H9 (cell line): ENCODE measurements around the gene SRC. TPM values are rescaled to one million over a fixed set of nuclear protein-coding genes. Genes with fewer than 3 reads are reported as not detected.
"Not testable (repeated sequence)": the region's sequence is repeated elsewhere in the genome, so short reads cannot be mapped to it uniquely, and the experiment has no call there.

Experiments
- DNase-seq: peaks from one replicate; pipeline ENCODE4 v3.0.0-alpha.2; 2017
- H2AFZ ChIP-seq: one replicate; pipeline ENCODE4 v1.6.1; 2013; ENCODE audit warnings: mild to moderate bottlenecking, low read length, control low read depth, moderate library complexity
- H2AK5ac ChIP-seq: 2 replicates; pipeline ENCODE4 v1.6.1; 2013; ENCODE audit warnings: low read length, control low read depth, mixed read lengths; ENCODE audit not compliant: insufficient read length
- H2BK120ac ChIP-seq: one replicate; pipeline ENCODE4 v1.6.1; 2013; ENCODE audit warnings: low read depth, mild to moderate bottlenecking, low read length, control low read depth, inconsistent platforms; ENCODE audit not compliant: poor library complexity, severe bottlenecking
- H2BK12ac ChIP-seq: 2 replicates; pipeline ENCODE4 v1.6.1; 2013; ENCODE audit warnings: low read length, control low read depth, mixed read lengths, low read depth; ENCODE audit not compliant: insufficient read length
- H2BK15ac ChIP-seq: 2 replicates; pipeline ENCODE4 v1.6.1; 2013; ENCODE audit warnings: low read depth, low read length, control low read depth
- H2BK20ac ChIP-seq: one replicate; pipeline ENCODE4 v1.6.1; 2013; ENCODE audit warnings: low read depth, mild to moderate bottlenecking, low read length, control low read depth, inconsistent platforms; ENCODE audit not compliant: poor library complexity, severe bottlenecking
- H2BK5ac ChIP-seq: 2 replicates; pipeline ENCODE4 v1.6.1; 2013; ENCODE audit warnings: low read length, control low read depth, mixed read lengths; ENCODE audit not compliant: insufficient read length
- H3K14ac ChIP-seq: 2 replicates; pipeline ENCODE4 v1.6.1; 2013; ENCODE audit warnings: low read length, control low read depth; ENCODE audit not compliant: insufficient read depth
- H3K18ac ChIP-seq: 2 replicates; pipeline ENCODE4 v1.6.1; 2013; ENCODE audit warnings: low read depth, mild to moderate bottlenecking, mixed read lengths, low read length, control low read depth; ENCODE audit not compliant: insufficient read length
- H3K23ac ChIP-seq: 2 replicates; pipeline ENCODE4 v1.6.1; 2013; ENCODE audit warnings: low read length, control low read depth, mixed read lengths, low read depth; ENCODE audit not compliant: insufficient read length
- H3K23me2 ChIP-seq: 2 replicates; pipeline ENCODE4 v1.6.1; 2013; ENCODE audit warnings: low read depth, mild to moderate bottlenecking, mixed read lengths, low read length, control low read depth; ENCODE audit not compliant: insufficient read length, poor library complexity, severe bottlenecking
- H3K27ac ChIP-seq: 2 replicates; pipeline ENCODE4 v1.5.1; 2013; ENCODE audit warnings: low read length, control low read depth, mixed read lengths, low read depth; ENCODE audit not compliant: insufficient read length
- H3K27me3 ChIP-seq: 2 replicates; pipeline ENCODE4 v1.6.1; 2013; ENCODE audit warnings: low read length, control low read depth, inconsistent platforms; ENCODE audit not compliant: insufficient read depth
- H3K4ac ChIP-seq: 2 replicates; pipeline ENCODE4 v1.6.1; 2013; ENCODE audit warnings: low read depth, mild to moderate bottlenecking, control low read depth, inconsistent platforms, low read length, moderate library complexity
- H3K4me1 ChIP-seq: 2 replicates; pipeline ENCODE4 v1.6.1; 2013; ENCODE audit warnings: low read length, control low read depth, inconsistent platforms; ENCODE audit not compliant: insufficient read depth
- H3K4me2 ChIP-seq: 2 replicates; pipeline ENCODE4 v1.6.1; 2013; ENCODE audit warnings: low read length, control low read depth, mixed read lengths; ENCODE audit not compliant: insufficient read length, insufficient read depth
- H3K56ac ChIP-seq: 2 replicates; pipeline ENCODE4 v1.6.1; 2013; ENCODE audit warnings: low read depth, mild to moderate bottlenecking, mixed read lengths, low read length, control low read depth; ENCODE audit not compliant: insufficient read length
- H3K79me1 ChIP-seq: 2 replicates; pipeline ENCODE4 v1.6.1; 2013; ENCODE audit warnings: low read depth, mild to moderate bottlenecking, moderate library complexity, low read length, control low read depth, inconsistent platforms; ENCODE audit not compliant: insufficient read depth, poor library complexity, severe bottlenecking
- H3K79me2 ChIP-seq: 2 replicates; pipeline ENCODE4 v1.6.1; 2013; ENCODE audit warnings: low read length, control low read depth, inconsistent platforms; ENCODE audit not compliant: insufficient read depth
- H3K9ac ChIP-seq: 2 replicates; pipeline ENCODE4 v1.6.1; 2013; ENCODE audit warnings: low read length, control low read depth, mixed read lengths; ENCODE audit not compliant: insufficient read length; ENCODE audit errors: extremely low read depth
- H3K9me3 ChIP-seq: one replicate; pipeline ENCODE4 v1.6.1; 2013; ENCODE audit warnings: low read depth, low read length, inconsistent platforms; ENCODE audit not compliant: control insufficient read depth
- H3T11ph ChIP-seq: one replicate; pipeline ENCODE4 v1.6.1; 2013; ENCODE audit warnings: mild to moderate bottlenecking, low read length, control low read depth, inconsistent platforms
- H4K20me1 ChIP-seq: one replicate; pipeline ENCODE4 v1.6.1; 2013; ENCODE audit not compliant: control insufficient read depth, insufficient read length, insufficient read depth
- H4K5ac ChIP-seq: 2 replicates; pipeline ENCODE4 v1.6.1; 2013; ENCODE audit warnings: low read depth, mild to moderate bottlenecking, mixed read lengths, low read length, control low read depth; ENCODE audit not compliant: insufficient read length
- H4K8ac ChIP-seq: replicated peaks from 2 replicates; pipeline ENCODE4 v1.6.1; 2013; ENCODE audit warnings: low read length, control low read depth, mixed read lengths, low read depth; ENCODE audit not compliant: insufficient read length
- H4K91ac ChIP-seq: 2 replicates; pipeline ENCODE4 v1.6.1; 2013; ENCODE audit warnings: low read depth, mild to moderate bottlenecking, moderate library complexity, mixed read lengths, low read length, control low read depth; ENCODE audit not compliant: insufficient read length
- H3K27ac Mint-ChIP-seq, 3 experiments: 2 replicates in 2 of 3; 3 replicates in 1 of 3; pipeline ENCODE4 v1.8.0; 2020 to 2021; ENCODE audit warnings: mixed read lengths in 3 of 3, mild to moderate bottlenecking in 1 of 3, moderate library complexity in 1 of 3
- H3K27me3 Mint-ChIP-seq: 2 replicates; pipeline ENCODE4 v1.8.0; 2021; ENCODE audit warnings: low read depth, mild to moderate bottlenecking, moderate library complexity, mixed read lengths
- H3K36me3 Mint-ChIP-seq, 3 experiments: 2 replicates in 2 of 3; 3 replicates in 1 of 3; pipeline ENCODE4 v1.8.0; 2020 to 2021; ENCODE audit warnings: low read depth in 3 of 3, mixed read lengths in 3 of 3; ENCODE audit not compliant: insufficient read depth in 1 of 3
- H3K4me1 Mint-ChIP-seq, 2 experiments: 2 replicates each; pipeline ENCODE4 v1.8.0; 2020; ENCODE audit warnings: mixed read lengths in 2 of 2
- H3K4me3 Mint-ChIP-seq, 2 experiments: 2 replicates in 1 of 2; 3 replicates in 1 of 2; pipeline ENCODE4 v1.8.0; 2020 to 2021; ENCODE audit warnings: mild to moderate bottlenecking in 2 of 2, mixed read lengths in 2 of 2, moderate library complexity in 1 of 2
- H3K9me3 Mint-ChIP-seq, 2 experiments: 2 replicates in 1 of 2; 3 replicates in 1 of 2; pipeline ENCODE4 v1.8.0; 2020; ENCODE audit warnings: mild to moderate bottlenecking in 2 of 2, mixed read lengths in 2 of 2, moderate library complexity in 1 of 2
- WGBS: extraction: QIAGEN DNeasy Blood & Tissue Kit; methylation state at CpG from one replicate; pipeline ENCODE4 v1.1.7; 2013; ENCODE audit warnings: missing lambda C conversion rate, low lambda C conversion rate, mixed read lengths; ENCODE audit not compliant: insufficient read length; ENCODE audit errors: extremely low coverage; 5-methylcytosine and 5-hydroxymethylcytosine counted together
- total RNA-seq: library from RNA; stranded (reverse); gene quantifications from 2 replicates; pipeline ENCODE4 v1.2.1, GENCODE V29; 2021
- TF ChIP-seq, protein P1 (sequence below): fragments of 200-600 bp; sonication (generic); conservative IDR thresholded peaks from 3 replicates; pipeline ENCODE4 v1.8.0; 2021; ENCODE audit warnings: antibody characterized with exemption, mild to moderate bottlenecking

Gene SRC
- total RNA-seq, 1 experiment from 2014 or later, result 44.5 TPM

DNA sequence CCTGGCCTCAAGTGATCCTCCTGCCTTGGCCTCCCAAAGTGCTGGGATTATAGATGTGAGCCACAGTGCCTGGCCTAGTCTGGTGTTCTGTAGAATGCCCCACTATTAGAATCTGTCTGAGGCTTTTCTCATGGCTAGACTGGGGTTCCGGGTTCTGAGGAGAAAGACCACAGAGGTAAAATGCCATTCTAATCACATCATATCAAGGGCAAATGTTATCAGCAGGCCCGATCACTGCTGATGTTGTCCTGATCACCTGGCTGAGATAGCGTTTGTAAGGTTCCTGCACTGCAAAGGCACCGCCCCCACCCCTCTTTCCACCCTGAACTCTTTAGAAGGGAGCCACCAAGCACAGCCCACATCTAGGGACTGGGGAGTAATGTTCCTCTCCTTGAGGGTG, 6.7 kb upstream of the SRC start:
- no peak overlapping the region for H2AFZ ChIP-seq
- H3K23me2 ChIP-seq, result no peaks in the 10 kb centered on the region
- Mint-ChIP-seq H3K9me3 (no peaks in the 10 kb centered on the region), H3K4me1 (peaks cover 23% of the 10 kb centered on the region in 2 experiments), H3K27ac (no peak overlapping the region), H3K36me3 (no peaks in the 10 kb centered on the region), H3K27me3 (no peaks in the 10 kb centered on the region), H3K4me3 (no peak overlapping the region)
- no peak for DNase-seq
- no peak overlapping the region for H3T11ph ChIP-seq
- no peak overlapping the region for H3K23ac ChIP-seq
- H3K4me2 ChIP-seq, result no peak overlapping the region
- no peak overlapping the region for H2AK5ac ChIP-seq
- H2BK15ac ChIP-seq, result no peak overlapping the region
- H3K4ac ChIP-seq, result no peak overlapping the region
- no peak overlapping the region for H4K8ac ChIP-seq
- H3K14ac ChIP-seq, result no peak overlapping the region
- H4K20me1 ChIP-seq, result no peaks in the 10 kb centered on the region
- H3K79me1 ChIP-seq, result no peaks in the 10 kb centered on the region
- no peak overlapping the region for H2BK20ac ChIP-seq
- no peaks in the 10 kb centered on the region for H3K9me3 ChIP-seq
- H3K9ac ChIP-seq, result no peak overlapping the region
- no peak overlapping the region for H3K56ac ChIP-seq
- H4K91ac ChIP-seq, result no peak overlapping the region
- no CpG with 5 or more reads among the region's 4 CpGs for WGBS
- H4K5ac ChIP-seq, result no peak overlapping the region
- no peaks in the 10 kb centered on the region for H3K27me3 ChIP-seq
- H3K79me2 ChIP-seq, result no peaks in the 10 kb centered on the region
- H3K18ac ChIP-seq, result no peak overlapping the region
- no peak overlapping the region for H3K27ac ChIP-seq
- no peak overlapping the region for H2BK120ac ChIP-seq
- no peaks in the 10 kb centered on the region for H3K4me1 ChIP-seq
- TF ChIP-seq, protein P1, sequence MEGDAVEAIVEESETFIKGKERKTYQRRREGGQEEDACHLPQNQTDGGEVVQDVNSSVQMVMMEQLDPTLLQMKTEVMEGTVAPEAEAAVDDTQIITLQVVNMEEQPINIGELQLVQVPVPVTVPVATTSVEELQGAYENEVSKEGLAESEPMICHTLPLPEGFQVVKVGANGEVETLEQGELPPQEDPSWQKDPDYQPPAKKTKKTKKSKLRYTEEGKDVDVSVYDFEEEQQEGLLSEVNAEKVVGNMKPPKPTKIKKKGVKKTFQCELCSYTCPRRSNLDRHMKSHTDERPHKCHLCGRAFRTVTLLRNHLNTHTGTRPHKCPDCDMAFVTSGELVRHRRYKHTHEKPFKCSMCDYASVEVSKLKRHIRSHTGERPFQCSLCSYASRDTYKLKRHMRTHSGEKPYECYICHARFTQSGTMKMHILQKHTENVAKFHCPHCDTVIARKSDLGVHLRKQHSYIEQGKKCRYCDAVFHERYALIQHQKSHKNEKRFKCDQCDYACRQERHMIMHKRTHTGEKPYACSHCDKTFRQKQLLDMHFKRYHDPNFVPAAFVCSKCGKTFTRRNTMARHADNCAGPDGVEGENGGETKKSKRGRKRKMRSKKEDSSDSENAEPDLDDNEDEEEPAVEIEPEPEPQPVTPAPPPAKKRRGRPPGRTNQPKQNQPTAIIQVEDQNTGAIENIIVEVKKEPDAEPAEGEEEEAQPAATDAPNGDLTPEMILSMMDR, result no peak
- H2BK5ac ChIP-seq, result no peak overlapping the region
- no peak overlapping the region for H2BK12ac ChIP-seq

DNA sequence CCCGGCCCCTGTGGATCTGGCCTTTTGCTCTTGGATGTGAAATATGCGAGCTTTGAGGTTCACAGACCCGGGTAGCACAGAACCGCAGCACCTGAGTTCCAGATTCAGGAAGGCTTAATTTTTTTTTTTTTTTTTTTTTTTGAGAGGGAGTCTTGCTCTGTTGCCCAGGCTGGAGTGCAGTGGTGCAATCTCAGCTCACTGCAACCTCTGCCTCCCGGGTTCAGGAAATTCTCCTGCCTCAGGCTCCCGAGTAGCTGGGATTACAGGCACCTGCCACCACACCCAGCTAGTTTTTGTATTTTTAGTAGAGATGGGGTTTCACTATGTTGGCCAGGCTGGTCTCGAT, 6.2 kb upstream of the SRC start:
- H2AK5ac ChIP-seq, H3K4me2 ChIP-seq, H4K91ac ChIP-seq, H4K8ac ChIP-seq, H2BK15ac ChIP-seq, H3K23ac ChIP-seq, H3K4me1 ChIP-seq, H2AFZ ChIP-seq, DNase-seq, H2BK12ac ChIP-seq, H3K9ac ChIP-seq, H3K27me3 Mint-ChIP-seq, H3K27me3 ChIP-seq, H3K36me3 Mint-ChIP-seq, H3K79me2 ChIP-seq, H2BK5ac ChIP-seq, H3K4ac ChIP-seq, H4K20me1 ChIP-seq, H3K79me1 ChIP-seq, H3K9me3 ChIP-seq, H2BK120ac ChIP-seq, H3T11ph ChIP-seq, H2BK20ac ChIP-seq, H3K18ac ChIP-seq, H3K27ac Mint-ChIP-seq, H3K14ac ChIP-seq, H4K5ac ChIP-seq, H3K27ac ChIP-seq, H3K23me2 ChIP-seq, H3K4me3 Mint-ChIP-seq, H3K9me3 Mint-ChIP-seq, H3K56ac ChIP-seq: not testable (repeated sequence)
- WGBS, result no CpG with 5 or more reads among the region's 7 CpGs
- H3K4me1 Mint-ChIP-seq, result peaks cover 27% of the 10 kb centered on the region in 2 experiments
